Measurements from ENCODE around the gene MXD3.
"Not testable (repeated sequence)": the region's sequence is repeated elsewhere in the genome, so short reads cannot be mapped to it uniquely, and the experiment has no call there.

Gene MXD3

DNA sequence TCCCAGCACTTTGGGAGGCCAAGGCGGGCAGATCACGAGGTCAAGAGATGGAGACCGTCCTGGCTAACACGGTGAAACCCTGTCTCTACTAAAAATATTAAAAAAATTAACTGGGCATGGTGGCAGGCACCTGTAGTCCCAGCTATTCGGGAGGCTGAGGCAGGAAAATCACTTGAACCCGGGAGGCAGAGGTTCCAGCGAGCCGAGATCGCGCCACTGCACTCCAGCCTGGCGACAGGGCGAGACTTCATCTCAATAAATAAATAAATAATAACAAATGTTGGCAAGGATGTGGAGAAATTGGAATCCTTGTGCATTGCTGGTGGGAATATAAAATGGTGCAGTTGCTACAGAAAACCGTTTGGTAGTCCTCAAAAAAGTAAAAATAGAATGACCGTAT is 31.3 kb upstream of the MXD3 start:
- DNase-seq (ENCODE audit: low read depth in 2 of 2): not testable (repeated sequence)

DNA sequence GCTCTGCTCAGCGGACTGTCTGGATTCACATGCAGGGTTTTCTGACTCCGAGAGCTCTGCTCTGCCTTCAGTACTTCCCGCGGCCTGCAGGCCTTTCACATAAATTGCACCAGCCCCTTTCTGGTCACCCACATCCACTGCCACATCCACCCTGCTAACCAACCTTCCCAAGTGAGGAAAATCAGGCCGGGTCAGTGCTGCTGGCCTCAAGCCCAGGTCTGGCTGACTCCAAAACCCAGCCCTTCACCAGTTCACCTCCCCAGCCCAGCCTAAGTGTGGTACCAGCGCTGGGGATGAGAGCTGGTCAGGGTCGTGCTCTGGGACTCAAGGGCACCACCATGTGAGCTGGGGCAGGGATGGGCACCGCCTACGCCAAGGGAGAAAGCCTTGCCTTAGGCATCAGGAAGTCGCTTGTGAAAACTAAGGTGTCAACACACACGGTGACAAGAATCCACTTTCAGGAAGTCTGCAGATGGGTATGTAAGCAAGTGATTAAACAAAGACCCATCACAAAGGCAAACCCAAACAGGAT is 27.5 kb upstream of the MXD3 start:
- no peak for DNase-seq (ENCODE audit: low read depth in 2 of 2)

DNA sequence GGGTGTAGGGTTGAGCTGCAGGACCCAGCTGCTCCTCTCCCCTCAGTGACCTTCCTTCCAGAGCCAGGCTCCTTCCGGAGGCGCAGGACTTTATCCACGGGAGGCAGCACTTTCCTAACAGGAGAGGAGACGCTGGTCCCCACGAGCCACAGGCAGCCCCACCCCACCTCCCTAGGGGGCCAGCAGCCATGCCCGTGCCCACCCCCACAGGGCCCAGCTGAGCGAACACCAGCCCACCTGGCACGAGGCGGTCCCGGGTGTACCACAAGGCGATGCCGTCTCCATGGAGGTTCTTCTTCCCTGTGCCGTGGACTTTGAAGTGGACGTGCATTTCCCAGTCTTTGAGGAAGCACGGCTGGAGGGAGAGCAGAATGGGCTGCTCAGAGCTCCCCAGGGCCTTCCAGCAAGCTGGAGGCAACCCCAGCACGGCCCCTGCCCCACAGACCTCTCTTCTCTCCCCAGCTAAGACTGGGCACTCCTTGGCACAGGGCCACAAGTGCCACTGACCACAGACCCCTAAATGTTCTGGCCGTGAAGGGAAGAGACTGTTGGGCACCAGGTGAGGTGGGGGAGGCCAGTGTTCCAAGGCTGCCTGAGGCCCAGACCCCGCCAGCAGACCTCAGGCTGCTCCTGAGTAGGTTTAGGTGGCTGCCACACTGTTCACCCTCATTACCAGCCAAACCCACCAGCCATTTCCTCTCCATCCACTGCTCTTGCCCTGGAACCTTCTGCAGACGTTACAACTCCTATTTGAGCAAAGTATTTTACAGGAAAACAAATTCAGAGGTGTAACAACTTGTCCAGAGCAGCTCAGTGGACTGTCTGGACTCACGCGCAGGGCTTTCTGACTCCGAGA is 26.8 kb upstream of the MXD3 start:
- no peak for DNase-seq (ENCODE audit: low read depth in 2 of 2)

DNA sequence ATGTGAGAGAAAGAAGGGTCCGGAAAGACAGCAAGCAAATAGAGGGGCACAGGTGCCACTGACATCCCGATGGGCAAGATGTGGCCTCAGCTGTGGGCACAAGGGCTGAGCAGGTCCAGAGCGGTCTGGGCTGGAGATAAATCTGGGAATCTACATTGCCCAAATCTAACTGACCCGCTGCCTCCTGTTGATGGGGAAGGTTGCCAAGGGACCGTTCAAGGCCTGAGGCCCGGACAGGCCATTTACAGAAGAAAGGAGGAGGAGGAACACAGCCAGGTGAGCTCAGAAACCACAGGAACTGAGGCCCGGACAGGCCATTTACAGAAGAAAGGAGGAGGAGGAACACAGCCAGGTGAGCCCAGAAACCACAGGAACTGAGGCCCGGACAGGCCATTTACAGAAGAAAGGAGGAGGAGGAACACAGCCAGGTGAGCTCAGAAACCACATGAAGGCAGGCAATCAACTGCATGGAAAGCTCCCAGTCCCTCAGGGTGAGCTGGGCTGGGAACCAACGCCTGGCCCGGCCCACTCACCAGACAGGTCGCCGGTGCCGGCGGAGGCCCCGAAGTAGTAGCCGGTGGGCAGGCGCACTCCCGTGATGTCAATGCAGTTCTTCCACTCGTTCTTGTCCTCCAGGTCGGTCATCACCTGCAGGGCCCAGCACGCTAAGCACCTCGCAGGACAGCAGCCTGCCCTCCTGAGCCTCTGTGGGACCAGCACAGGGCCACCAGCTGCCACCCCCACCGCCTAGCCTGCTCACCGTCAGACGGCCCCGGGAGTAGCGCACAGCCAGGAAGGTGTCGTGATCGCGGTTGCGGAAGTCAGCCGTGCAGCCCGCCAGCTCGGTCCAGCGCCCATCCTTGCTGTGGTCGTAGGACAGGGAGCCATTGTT is 25.2 kb upstream of the MXD3 start:
- DNase-seq (ENCODE audit: low read depth in 2 of 2): no peak

DNA sequence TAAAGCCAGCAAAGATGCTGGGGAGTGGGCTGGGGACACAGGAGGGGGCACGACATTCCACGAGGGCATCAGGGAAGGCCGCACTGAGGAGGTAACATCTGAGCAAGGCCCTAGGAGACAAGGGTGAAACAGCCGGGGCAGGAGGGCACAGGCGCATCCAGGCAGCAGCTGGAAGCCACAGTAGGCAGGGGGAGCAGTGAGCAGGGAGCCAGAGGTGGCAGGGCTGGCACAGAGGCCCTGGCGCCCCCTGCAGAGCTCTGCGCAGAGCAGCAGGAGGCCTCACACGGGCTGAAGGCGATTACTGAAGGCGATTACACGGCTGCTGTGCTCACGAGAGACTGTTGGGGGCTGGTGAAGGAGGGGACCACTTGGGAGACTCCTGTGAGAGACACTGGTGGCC is 24.4 kb upstream of the MXD3 start:
- DNase-seq (ENCODE audit: low read depth in 2 of 2): no peak

DNA sequence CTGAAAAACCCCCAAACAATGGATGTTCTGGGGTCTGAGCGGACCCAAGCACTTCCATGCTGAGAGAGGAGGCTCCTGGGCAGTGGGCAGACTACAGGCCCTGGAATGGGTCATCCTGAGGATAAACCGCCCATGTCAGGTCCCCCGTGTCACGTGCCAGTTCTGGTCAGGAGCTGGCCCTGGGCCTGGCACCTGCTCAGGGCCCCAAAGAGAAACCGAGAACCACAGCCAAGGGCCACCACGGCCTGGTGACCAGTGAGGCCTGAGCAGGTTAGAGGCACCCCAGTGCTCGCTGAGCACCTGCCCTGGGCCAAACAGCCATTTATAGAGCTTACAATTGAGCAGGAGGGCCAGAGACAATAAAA is 24.0 kb upstream of the MXD3 start:
- no peak for DNase-seq (ENCODE audit: low read depth in 2 of 2)

DNA sequence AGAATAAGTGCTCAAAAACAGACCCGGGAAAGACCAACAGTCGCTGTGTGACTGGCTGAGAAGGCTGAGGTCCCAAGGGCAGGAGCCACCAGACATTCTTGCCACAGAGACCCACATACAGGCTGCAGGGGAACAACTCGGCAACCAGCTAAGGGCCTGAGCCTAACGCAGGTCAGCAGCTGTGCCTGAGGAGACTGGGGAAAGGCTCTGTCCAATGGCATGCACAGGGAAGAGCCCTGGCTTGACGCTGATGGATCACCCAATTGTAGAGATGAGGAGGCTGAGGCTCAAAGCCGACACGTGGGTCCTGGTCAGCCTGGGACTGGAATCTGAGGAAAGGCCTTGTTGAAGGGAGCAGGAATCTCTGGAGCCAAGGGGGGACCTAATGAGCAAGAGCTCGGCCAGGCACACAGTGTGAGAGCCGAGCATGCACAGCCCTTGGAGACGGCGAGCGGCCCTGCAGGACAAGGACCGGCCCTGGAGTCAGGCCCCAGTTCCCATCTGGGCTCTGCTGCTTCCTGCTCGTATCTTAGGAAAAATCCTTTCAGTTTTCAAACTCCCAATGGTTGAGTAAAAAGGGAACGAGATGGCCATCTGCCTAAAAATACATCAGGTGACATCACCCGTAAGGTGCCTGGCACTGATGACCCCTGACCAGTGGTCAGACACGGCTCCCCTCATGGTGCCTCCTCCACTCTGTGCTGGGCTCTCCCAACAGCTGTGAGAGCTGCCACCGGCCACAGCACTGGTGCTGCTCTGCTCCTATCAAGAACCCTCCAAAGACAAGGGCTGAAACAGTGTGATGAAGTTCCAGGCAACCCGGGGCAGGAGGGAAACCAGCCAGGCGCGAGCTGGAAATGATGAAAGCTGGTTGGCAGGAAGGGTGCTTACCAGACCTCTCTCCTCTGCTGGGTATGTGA is 23.3 kb upstream of the MXD3 start:
- DNase-seq (ENCODE audit: low read depth in 2 of 2): no peak

DNA sequence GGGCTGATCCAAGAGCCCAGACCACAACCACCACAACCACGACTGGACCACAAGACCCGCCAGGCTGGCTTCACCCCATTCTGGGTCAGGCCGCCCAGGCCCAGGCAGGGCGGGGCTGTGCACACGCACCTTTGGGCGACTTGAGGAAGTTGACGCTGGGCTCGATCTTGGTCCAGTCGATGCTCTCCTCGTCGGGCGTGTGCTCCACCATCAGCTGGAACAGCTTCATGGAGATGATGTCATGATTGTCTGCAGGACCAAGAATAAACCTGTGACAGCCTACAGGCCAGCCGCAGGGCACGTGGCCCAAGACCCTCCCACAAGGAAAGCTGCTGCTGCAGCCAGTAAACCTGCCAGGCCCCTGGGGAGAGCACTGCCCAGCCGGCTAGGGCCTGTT is 22.5 kb upstream of the MXD3 start:
- no peak for DNase-seq (ENCODE audit: low read depth in 2 of 2)

DNA sequence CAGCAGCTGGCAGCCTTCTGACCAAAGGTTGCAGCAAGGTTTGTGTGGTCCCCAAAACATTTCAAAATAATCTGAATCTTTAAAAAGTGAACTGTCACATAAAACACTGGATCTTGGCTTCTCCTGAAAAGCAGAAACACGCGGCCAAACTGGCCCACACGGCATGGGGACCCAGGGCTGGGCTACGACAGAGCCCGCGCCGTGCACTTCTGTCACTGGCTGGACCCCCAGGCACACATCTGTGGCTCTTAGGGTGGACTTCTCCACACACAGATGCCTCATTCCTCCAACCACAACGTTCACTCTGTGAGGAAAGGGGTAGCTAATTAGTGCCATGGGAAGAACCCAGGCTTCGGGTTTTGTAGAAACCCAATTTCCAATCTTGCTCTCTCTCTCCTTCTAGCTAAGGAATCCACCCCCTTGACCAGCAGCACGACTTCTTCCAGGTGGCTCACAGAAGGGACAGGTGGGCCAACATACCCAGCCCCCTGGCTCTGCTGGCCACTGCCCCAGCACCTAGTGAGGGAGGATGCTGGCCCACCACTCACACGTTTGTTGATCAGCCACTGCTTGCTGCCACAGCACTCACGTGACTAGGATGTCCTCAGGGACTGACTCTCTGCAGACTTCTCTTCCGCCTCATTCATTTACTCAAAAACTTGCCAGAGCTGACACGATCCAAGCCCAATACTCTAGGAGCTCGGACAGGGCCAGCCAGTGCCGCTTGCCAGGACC is 21.9 kb upstream of the MXD3 start:
- no peak for DNase-seq (ENCODE audit: low read depth in 2 of 2)

DNA sequence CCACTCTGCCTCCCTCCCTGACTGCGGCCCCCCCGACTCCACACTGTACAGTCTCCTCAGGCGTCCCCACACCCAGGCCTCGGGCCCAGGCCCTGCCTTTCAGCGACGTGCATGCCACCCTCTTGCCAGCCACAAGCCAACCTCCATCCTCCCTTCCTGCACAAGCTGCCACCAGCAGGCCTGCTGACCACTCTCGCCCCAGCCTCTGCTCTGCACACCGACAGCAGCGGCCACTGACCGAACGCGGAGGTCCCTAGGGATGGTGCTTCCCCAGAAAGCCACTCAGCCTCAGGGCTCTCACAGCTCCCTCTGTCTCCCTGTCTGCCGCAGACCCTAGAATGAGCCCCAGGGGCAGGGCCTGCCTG is 21.2 kb upstream of the MXD3 start:
- no peak for DNase-seq (ENCODE audit: low read depth in 2 of 2)

DNA sequence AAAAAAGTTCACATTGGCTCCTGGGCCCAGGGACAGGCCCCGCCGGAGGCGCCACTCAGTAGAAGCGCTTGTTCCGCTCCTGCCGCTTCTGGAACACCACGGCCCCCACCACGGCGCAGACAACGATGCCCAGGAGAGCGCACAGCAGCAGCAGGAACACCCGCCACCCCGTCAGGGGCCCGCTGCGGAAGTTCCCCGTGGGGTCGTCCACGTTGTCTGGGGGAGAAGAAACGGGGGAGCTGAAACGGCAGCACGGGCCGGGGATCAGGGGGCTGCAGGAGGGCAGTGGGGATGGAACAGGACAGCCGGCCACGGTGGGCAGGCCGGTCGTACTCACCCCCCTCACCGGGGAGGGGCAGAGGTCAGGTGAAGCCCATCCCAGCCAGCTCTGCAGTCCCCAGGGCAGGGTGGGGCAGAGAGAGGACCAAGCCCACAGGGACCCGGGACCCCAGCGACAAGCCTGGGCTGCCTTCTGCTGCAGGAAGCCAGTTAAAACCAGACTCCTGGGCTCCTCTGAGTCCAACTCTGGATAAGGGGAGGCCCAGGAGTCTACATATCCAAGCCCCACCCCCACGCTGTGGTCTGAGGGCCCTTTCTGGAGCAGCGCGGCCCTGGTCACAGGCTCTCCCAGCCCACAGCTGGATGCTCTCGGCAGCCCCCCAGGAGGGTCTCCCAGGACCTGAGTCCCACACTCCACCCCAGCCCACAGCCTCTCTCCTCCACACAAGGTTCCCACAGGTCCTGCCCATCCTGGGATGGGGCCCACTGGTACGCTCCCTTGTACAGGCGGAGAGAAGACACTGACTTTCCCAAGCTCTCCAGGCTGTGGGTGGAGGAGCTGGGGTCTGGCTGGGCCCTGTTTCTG is 20.6 kb upstream of the MXD3 start:
- DNase-seq (ENCODE audit: low read depth in 2 of 2): no peak

DNA sequence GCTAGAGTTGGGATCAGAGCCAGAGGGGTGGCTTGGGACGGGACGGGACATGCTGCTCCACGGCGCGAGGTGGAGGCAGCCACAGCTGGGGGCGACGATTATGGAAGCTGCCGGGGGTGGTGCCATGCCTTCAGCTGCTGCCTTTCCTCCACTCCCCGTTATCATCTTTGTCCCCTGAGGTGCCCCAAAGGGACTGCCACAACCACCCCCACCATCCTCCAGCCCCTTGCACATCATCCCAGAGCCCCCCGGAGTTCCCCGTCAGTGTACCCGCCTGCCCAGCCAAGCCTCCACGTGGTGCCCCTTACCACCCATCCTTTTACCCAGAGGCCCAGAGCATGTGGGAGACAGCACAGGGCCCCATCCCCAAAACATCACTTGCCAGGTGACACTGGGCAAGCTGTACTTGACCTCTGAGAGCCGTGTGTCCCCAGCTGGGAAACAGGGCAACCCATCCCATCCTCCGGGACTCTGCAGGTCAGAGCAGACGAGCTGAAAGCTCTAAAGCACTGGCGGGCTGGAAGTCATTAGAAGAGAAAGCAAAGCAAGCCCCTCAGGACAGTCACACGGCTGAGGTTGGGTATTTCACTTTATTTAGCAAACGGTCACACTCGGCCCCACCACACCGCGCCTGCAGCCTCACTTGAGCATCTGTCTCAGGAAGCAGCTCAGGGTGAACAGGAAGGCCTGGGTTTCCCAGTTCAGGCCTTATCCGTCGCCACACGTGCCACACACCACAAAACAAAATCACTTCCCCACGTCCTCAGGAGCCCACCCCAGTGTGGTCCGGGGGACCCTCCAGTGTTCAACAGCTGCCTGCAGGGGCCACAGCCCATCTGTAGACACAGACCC is 19.5 kb upstream of the MXD3 start:
- DNase-seq (ENCODE audit: low read depth in 2 of 2): no peak

DNA sequence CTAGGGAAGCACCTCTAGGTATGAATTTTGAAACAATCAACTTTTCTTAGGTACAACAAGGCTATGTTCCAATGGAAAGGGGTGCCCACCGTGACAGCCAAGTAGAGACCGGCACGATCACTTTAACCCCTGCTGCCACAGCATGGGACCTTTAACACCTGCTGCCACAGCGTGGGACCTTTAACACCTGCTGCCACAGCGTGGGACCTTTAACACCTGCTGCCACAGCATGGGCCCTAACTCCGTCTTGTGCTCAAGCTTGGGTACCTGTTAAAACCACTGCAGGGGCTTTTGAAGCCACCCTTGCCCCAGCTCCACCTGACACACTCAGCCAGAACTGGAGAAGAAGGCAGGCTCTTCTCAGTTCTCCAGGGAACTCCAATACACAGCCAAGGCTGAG is 18.2 kb upstream of the MXD3 start:
- no peak for DNase-seq (ENCODE audit: low read depth in 2 of 2)

DNA sequence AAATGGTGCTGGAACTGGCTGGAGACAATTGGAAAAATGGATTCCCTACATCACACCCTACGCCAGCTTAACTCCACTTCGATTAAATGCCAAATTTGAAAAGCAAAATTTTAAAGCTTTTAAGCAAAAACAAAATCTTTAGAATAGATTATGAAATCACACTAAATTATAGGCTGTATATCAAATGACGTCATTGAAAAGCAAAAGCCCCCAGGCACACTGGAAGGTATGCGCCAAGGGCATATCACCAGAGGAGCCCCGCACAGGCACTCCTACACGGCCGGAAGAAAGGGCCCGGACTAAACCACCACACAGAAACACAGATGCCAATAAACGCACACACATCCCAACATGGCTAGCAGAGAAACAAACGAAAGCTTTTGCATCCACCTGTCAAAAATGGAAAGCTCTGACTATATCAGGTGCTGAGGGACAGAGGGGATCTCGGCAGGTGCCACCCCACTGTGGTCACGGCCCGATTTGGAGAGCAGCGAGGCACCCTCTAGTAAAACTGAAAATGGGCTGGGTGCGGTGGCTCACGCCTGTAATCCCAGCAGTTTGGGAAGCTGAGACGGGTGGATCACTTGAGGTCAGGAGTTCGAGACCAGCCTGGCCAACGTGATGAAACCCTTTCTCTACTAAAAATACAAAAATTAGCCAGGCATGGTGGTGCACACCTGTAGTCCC is 17.0 kb upstream of the MXD3 start:
- DNase-seq (ENCODE audit: low read depth in 2 of 2): no peak

DNA sequence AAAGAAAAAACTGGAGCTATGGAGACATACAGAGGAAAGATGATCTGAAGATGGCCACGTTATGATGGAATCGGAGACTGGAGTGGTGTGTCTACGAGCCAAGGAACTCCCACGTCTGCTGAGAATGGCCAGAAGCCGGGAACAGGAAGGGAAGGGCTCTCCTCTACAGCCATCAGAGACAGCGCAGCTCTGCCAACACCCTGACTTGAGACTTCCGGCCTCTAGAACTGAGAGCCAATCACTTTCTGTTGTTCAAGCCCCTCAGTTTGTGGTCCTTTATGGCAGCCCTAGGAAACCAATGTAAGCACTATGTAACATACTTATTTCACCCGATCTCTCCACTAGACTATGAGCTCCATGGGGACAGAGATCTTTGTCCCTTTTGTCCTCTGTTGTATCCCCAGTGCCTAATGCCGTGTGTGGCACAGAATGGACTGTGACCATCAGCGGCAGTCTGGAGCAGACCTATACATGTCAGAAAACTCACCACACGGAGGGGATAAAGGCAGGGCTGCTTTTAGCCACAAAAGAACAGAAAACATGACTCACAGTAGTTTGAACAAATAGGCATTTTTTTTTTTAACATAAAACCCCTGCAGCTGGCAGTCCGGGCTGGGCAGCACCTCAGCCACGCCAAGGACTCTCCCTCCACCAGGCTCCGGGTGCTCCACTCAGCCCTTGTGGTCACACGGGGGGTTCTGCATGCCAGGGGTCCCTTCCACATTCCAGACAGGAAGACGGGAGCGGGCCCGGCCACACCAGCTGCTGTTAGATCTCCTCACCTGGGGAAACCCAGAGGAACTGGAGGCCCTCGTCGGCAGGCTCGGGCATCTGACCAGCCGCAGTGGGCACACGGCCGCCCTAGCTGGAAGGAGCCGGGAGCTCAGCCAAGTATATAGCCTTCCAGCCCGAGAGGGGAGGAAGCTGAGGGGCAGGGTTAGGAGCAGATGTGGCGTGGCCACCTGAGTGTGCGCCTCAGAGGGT is 16.1 kb upstream of the MXD3 start:
- no peak for DNase-seq (ENCODE audit: low read depth in 2 of 2)

DNA sequence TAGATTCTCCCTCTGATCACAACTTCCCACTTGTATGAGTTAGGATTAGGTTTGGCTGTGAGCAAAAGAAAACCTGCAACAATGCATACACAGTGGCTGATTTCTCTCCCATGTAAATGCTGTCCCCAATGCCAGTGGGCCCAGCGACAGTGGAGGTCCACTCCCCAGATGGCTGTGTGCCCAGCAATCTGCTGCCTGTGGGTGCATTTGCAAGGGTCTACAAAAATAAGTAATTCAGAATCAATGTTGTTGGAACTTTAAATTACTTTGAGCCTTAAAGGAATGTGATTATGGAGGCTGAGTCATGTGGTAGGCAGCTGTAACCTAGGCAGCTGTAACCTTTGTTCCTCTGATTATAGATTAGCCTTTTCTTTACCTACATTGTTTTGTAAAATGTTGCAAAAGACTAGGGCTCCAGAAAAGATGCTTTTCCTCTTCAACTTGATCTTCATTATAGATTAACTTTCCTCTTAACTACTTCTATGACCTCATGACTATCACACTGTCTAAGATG is 14.2 kb upstream of the MXD3 start:
- no peak for DNase-seq (ENCODE audit: low read depth in 2 of 2)

DNA sequence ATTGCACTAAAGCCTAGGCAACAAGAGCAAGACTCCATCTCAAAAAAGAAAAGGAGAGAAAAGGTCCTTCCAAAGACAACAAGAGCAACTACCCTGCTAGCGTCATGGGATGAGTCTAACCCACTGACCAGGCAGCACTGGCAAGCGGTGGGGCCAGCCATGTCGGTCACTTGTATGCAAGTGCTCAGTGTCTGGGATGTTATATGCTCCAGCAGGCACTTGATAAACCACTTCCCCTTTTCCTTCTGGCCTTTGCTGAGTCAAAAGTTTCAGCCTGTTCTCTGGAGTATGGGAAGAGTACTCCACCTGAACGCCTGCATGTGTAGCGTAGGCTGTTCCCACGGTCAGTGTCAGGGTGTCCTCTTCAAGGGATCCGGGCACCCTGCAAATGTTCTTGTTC is 9.2 kb upstream of the MXD3 start:
- DNase-seq (ENCODE audit: low read depth in 2 of 2): no peak

Data from stimulated activated CD4-positive, alpha-beta T cell treated with anti-CD3 and anti-CD28 coated beads, Interleukin-1b, Interleukin-23, amount 100 ng/mL, for 1 hour (primary cell).